GM18519 (cell line): ENCODE data around the gene RECQL5.
"Not testable (repeated sequence)": the region's sequence is repeated elsewhere in the genome, so short reads cannot be mapped to it uniquely, and the experiment has no call there.

Source experiments
- ATAC-seq: cut with Tn5 transposase; IDR thresholded peaks from one replicate; pipeline ENCODE4 v1.9.1; 2021; ENCODE audit warnings: mild to moderate bottlenecking, moderate library complexity; ENCODE audit not compliant: unreplicated experiment, low FRiP score

Gene RECQL5

DNA sequence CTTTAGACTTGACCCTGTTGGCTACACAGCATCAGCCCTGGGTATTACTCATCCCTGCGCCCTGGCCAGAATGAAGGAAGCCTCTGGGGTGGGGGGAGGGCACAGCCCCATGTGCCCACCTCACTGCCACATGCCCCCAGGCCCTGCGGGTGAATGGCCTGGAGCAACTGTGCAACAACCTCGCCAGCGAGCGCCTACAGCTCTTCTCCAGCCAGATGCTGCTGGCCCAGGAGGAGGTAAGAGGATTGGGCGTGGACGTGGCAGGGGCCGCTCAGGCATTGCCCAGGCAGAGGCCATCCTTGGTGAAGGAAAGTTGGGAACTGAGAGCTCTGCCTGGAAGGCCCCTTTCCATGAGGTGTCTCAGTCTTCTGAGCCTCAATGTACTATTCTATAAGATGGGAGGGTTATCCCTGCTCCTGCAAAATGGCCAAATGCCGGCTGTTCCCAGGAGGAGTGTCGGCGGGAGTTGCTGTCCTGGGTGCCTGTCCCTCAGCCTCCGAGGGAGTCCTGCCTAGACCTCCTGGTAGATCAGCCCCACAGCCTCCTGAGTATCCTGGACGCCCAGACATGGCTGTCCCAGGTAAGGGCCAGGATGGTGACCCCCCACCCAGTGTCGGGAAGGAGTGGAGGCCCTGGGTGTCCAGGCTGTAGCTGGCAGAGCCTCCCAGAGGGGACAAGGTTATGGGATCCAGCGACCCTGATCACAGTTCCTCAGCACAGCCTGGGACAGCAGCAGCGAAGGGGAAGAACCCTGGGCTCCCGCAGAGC is 70.5 kb downstream of the RECQL5 start:
- ATAC-seq = no peak

DNA sequence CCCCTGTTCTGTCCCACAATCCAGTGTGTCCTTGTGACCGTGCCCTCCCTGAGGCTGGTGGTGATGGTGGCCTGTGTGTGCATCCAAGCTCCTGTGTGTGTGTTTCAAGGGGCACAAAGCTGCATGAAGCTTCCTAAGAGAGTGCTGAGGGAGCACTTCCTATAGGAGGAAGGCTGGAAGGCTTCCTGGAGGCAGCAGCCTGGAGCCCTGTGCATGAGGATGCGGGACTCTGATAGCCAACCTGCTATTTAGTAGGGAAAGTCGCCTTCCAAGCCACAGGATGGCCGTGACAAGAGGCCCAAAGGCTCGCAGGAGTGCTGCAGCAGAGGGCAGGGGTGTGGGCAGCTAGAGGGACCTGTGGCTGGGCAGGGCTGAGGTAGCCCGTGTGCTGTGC is 71.0 kb downstream of the RECQL5 start:
- ATAC-seq = no peak

- no peak for ATAC-seq
These were observed 71.6 kb downstream of the RECQL5 start for GRCh38 chr17:75595284-75595919.

DNA sequence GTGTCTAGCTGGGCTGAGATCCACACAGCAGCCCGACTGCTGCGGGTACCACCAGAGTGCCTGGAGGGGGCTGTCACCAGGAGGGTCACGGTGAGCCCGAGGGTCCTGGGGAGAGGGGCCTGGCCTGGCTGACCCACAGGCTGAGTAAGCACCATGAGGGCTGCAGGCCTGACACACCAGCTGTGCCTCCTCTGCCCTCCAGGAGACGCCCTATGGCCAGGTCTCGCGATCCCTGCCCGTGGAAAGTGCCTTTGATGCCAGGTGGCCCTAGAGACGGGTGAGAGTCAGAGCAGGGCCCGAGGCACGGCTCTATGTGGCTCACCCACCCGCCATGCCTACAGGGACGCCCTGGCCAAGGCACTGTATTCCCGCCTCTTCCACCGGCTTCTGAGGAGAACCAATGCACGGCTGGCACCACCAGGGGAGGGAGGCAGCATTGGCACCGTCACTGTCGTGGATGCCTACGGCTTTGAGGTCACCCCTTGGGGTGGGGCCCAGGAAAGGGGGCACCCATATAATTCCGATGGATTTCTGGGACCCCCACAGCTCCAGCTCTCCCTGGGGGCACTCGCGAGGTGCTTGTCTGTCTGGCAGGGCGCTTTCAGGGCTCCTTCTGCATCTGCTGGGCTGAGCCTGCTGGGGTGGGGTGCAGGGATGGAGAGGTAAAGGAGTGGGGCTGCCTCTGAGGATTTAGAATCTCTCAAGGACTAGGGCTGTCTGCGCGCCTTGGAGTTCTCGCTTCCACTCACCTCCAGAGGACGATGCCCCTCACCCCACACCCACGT is 72.3 kb downstream of the RECQL5 start:
- no peak for ATAC-seq

GRCh38 chr17:75593430-75593829 is 73.5 kb downstream of the RECQL5 start:
- not testable (repeated sequence) for ATAC-seq

- no peak for ATAC-seq
These were observed 74.5 kb downstream of the RECQL5 start for GRCh38 chr17:75592348-75593020.

GRCh38 chr17:75591722-75592302 is 75.1 kb downstream of the RECQL5 start:
- ATAC-seq = no peak

GRCh38 chr17:75590849-75591721 is 75.9 kb downstream of the RECQL5 start:
- no peak for ATAC-seq

- ATAC-seq = no peak
These were observed 76.6 kb downstream of the RECQL5 start for GRCh38 chr17:75590314-75590761.

GRCh38 chr17:75589919-75590303 is 77.0 kb downstream of the RECQL5 start:
- ATAC-seq = no peak

- ATAC-seq = peak; percentile 58
These were observed 77.7 kb downstream of the RECQL5 start for GRCh38 chr17:75589012-75589918.

DNA sequence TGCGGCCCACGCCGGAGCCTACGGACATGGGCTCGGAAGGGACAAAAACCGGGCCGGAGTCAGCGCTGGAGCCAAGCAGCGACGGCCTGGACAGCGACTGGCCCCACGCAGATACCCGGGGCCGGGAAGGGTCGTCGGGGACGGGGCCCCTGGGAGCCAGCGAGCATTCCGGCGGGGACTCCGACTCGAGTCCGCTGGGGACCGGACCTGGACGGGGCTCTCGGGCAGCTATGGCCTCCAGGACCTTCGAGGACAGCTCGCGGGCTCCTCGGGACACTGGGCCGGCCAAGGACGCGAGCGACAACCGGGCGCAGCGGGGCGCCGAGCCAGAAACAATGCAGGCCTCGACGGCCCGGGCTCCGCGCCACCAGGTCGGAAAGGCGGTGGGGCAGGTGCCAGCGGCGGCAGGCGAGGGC is 78.3 kb downstream of the RECQL5 start:
- ATAC-seq = peak; percentile 17

GRCh38 chr17:75587675-75588595 is 79.0 kb downstream of the RECQL5 start, which contains the start of gene MYO15B:
Gene MYO15B (plus strand): TSS chr17:75587800. CDS start chr17:75588058, 258 bp downstream.
- no peak for ATAC-seq

DNA sequence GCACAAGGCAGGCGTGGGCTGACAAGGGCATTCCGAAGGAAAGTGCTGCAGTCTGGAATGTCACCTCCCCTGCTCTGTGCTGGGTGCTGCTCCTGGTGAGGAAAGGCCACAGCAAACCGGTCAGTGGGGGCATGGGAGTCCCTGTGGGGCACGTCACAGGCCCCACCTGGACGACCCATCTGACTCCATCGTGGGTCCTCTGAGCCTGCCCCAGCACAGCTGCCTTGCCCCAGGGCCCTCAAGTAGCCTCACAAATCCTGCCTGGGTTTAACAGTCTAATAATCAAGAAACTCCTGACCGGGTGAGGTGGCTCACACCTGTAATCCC is 82.1 kb downstream of the RECQL5 start:
- no peak for ATAC-seq

DNA sequence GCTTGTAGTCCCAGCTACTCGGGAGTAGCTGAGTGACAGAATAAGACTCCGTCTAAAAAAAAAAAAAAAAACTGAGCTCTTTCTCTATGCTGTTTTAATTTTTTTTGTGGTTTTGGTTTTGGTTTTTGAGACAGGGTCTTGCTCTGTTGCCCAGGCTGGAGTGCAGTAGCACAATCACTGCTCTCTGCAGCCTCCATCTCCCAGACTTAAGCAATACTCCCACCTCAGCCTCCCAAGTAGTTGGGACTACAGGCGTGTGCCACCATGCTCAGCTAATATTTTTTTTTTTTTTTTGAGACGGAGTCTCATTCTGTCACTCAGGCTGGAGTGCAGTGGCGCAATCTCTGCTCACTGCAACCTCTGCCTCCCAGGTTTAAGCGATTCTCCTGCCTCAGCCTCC is 83.8 kb downstream of the RECQL5 start:
- ATAC-seq = not testable (repeated sequence)

DNA sequence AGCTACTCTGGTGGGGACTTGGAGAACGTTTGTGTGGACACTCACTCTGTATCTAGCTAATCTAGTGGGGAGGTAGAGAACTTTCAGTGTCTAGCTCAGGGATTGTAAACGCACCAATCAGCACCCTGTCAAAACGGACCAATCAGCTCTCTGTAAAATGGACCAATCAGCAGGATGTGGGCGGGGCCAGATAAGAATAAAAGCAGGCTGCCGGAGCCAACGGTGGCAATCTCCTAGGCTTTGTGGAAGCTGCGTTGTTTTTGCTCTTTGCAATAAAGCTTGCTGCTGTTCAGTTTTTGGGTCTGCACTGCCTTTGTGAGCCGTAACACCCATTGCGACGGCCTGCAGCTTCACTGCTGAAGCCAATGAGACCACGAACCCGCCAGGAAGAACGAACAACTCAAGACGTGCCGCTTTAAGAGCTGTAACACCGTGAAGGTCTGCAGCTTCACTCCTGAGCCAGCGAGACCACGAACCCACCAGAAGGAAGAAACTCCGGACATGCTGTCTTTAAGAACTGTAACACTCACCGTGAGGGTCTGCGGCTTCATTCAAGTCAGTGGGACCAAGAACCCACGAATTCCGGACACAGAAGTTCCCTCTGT is 85.7 kb downstream of the RECQL5 start:
- not testable (repeated sequence) for ATAC-seq
